GM20000 (cell line): ENCODE data around the gene RBM44.

ENCODE experiments used
- DNase-seq: peaks from one replicate; pipeline ENCODE4 v3.0.0; 2012; ENCODE audit warnings: low spot score
- CTCF ChIP-seq: IDR thresholded peaks from 2 replicates; pipeline ENCODE4 v1.5.1; 2012; ENCODE audit warnings: mild to moderate bottlenecking, control low read depth; ENCODE audit errors: extremely low read depth, missing control alignments

The RBM44 gene

GRCh38 chr2:237816531-237816930 lies 18.0 kb downstream of the RBM44 start:
- TF ChIP-seq CTCF, result no peak
- no peak for DNase-seq

GRCh38 chr2:237818066-237818473 lies 19.5 kb downstream of the RBM44 start:
- DNase-seq, result no peak

GRCh38 chr2:237819231-237819630 lies 20.7 kb downstream of the RBM44 start:
- DNase-seq, result no peak

More at GRCh38 chr2:237818066-237818473, 19.5 kb downstream of the RBM44 start:
- no peak for TF ChIP-seq CTCF

GRCh38 chr2:237820421-237820820 lies 21.8 kb downstream of the RBM44 start:
- TF ChIP-seq CTCF, result no peak
- DNase-seq, result no peak

More at GRCh38 chr2:237819231-237819630, 20.7 kb downstream of the RBM44 start:
- TF ChIP-seq CTCF, result no peak

- no peak for DNase-seq
- TF ChIP-seq CTCF, result no peak
Measured at GRCh38 chr2:237823544-237823943, 25.0 kb downstream of the RBM44 start.

- DNase-seq, result no peak
- no peak for TF ChIP-seq CTCF
Measured at GRCh38 chr2:237824085-237824484, 25.5 kb downstream of the RBM44 start.

- no peak for DNase-seq
- TF ChIP-seq CTCF, result no peak
Measured at GRCh38 chr2:237827421-237827987, 28.9 kb downstream of the RBM44 start.
